ENCODE measurements around the gene PPP1R3C.

DNA sequence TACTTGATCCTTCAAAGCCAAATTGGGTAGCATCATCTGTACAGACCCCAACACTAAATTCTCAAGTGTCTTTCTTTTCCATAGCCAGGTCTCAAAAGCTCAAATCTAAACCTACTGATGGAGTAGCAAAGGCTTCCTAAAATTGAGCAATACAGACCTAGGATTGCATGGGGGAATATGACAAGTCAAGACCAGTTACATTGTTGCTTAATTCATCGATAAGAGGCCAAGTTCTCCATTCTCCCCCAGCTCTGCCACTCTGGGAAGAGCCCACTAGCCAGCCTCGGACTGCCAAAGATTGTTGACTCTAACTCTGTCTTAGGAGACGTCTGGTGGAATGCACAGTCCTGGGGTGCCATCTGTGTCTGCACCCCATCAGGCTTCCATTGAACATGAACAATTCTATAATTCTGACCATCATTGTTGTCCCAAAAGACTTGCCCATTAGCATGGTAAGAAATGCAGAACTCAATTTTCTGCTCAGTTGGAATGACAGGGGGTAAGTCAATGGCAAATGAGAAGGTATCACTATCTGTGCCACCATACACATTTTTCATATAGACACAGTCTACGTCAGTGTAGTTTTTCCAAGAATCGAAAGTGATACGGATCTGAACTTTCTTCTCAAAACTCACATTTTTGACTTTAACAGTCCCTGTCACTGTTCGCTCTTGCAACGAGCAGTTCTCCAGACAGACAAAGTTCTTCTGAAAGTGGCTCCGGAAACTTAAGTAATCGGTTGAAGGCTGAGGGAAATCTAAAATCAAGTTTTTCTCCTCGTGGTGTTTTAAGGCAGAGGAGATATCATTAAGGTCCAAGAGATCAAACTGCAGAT, 2.9 kb downstream of the PPP1R3C start:
- TF ChIP-seq, protein P1, sequence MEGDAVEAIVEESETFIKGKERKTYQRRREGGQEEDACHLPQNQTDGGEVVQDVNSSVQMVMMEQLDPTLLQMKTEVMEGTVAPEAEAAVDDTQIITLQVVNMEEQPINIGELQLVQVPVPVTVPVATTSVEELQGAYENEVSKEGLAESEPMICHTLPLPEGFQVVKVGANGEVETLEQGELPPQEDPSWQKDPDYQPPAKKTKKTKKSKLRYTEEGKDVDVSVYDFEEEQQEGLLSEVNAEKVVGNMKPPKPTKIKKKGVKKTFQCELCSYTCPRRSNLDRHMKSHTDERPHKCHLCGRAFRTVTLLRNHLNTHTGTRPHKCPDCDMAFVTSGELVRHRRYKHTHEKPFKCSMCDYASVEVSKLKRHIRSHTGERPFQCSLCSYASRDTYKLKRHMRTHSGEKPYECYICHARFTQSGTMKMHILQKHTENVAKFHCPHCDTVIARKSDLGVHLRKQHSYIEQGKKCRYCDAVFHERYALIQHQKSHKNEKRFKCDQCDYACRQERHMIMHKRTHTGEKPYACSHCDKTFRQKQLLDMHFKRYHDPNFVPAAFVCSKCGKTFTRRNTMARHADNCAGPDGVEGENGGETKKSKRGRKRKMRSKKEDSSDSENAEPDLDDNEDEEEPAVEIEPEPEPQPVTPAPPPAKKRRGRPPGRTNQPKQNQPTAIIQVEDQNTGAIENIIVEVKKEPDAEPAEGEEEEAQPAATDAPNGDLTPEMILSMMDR (IDR thresholded peaks at IDR 0.05), result no peak
- no peak for TF ChIP-seq POLR2A (IDR thresholded peaks at IDR 0.05)

Measured in lower leg skin (tissue), 3 donors.